Measurements from ENCODE around the gene OBSCN.

DNA sequence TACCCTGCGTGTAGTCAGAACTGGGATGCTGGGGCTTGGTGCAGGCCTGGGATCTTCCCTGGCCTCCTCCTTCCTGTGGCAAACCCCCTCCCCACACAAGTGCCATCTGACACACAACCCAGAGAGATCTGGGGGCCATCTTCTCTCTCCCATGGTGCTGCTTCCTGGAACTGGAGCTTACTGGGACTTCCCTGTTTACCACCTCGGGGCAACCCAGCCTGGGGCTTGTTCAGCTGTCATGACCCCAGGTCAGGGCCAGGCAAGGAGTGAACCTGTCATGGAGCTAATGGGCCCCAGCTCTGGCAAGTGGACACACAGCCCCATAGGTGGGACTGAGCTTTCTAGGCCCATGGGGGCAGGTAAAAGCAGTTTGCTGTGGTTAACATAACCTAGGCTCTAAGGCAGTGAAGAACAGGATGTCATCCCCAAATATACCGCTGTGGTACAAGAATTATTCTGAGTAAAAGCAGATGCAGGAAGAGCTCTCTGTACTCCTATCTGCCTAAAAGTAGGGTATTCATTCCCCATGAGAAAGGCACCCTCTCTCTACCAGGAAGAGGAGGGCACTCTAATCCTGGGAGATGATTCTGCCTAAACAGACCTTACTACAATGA lies 196.4 kb downstream of the OBSCN start:
- TF ChIP-seq POLR2AphosphoS5 (IDR thresholded peaks at IDR 0.05; ENCODE audit: low read depth, low read length) = no peak
- no peak for TF ChIP-seq POLR2A (IDR thresholded peaks at IDR 0.05; ENCODE audit: low read depth, low read length)
- no peak for TF ChIP-seq TAF1 (IDR thresholded peaks at IDR 0.05; ENCODE audit: low read depth, low read length)

Data from GM12891 (cell line).